ENCODE results near the gene PREX1. TPM values are rescaled to one million over a fixed set of nuclear protein-coding genes. Genes with fewer than 3 reads are reported as not detected.

The PREX1 gene
- total and polyA plus RNA-seq, 8 donors: 1.5 to 13.2 (median 6.3) TPM

- no peak for TF ChIP-seq CTCF (IDR thresholded peaks at IDR 0.05)
- DNase-seq (no peak), ATAC-seq (no peak), FAIRE-seq (no peak)
- no peaks in the 10 kb centered on the region for H3K36me3 ChIP-seq
- intact Hi-C loops (cut with DNase I): no loop called here
- H3K27ac ChIP-seq: no peak overlapping the region
- H3K9me3 ChIP-seq: no peaks in the 10 kb centered on the region
- H3K4me3 ChIP-seq: no peak overlapping the region
- H3K27me3 ChIP-seq: no peaks in the 10 kb centered on the region
- WGBS, 2 donors: 79 to 91% methylated on average over 6 of the region's 6 CpGs
- H3K4me1 ChIP-seq: no peaks in the 10 kb centered on the region
These were observed 23.1 kb upstream of the PREX1 start for GRCh38 chr20:48850977-48851299.

GRCh38 chr20:48850257-48850976 lies 22.6 kb upstream of the PREX1 start:
- Histone ChIP-seq H3K36me3 (no peaks in the 10 kb centered on the region), H3K27me3 (no peaks in the 10 kb centered on the region), H3K27ac (no peak overlapping the region), H3K9me3 (no peaks in the 10 kb centered on the region), H3K4me3 (no peak overlapping the region), H3K4me1 (no peaks in the 10 kb centered on the region)
- 55% methylated on average over 11 of the region's 11 CpGs for WGBS, 2 donors
- no peak for TF ChIP-seq CTCF (IDR thresholded peaks at IDR 0.05)
- DNase-seq: no peak
- no peak for ATAC-seq
- FAIRE-seq: no peak
- intact Hi-C loops (cut with DNase I): no loop called here

GRCh38 chr20:48849779-48850178 lies 22.0 kb upstream of the PREX1 start:
- Histone ChIP-seq H3K27ac (no peak overlapping the region), H3K4me1 (no peaks in the 10 kb centered on the region), H3K9me3 (no peaks in the 10 kb centered on the region), H3K27me3 (no peaks in the 10 kb centered on the region), H3K36me3 (no peaks in the 10 kb centered on the region), H3K4me3 (no peak overlapping the region)
- no peak for TF ChIP-seq CTCF (IDR thresholded peaks at IDR 0.05)
- no peak for FAIRE-seq
- ATAC-seq: no peak
- DNase-seq: no peak
- intact Hi-C loops (cut with DNase I): no loop called here

- DNase-seq (no peak), FAIRE-seq (no peak), ATAC-seq (no peak)
- intact Hi-C loops (cut with DNase I): no loop called here
- Histone ChIP-seq H3K27ac (no peak overlapping the region), H3K27me3 (no peaks in the 10 kb centered on the region), H3K9me3 (no peaks in the 10 kb centered on the region), H3K4me3 (no peak overlapping the region), H3K36me3 (no peaks in the 10 kb centered on the region), H3K4me1 (no peaks in the 10 kb centered on the region)
- WGBS, 2 donors: 66 to 67% methylated on average over 2 of the region's 2 CpGs
- no peak for TF ChIP-seq CTCF (IDR thresholded peaks at IDR 0.05)
These were observed 21.5 kb upstream of the PREX1 start for GRCh38 chr20:48849299-48849698.

GRCh38 chr20:48847498-48848205 lies 19.9 kb upstream of the PREX1 start:
- H3K27ac ChIP-seq: no peak overlapping the region
- FAIRE-seq (no peak), DNase-seq (no peak), ATAC-seq (no peak)
- no peaks in the 10 kb centered on the region for H3K4me1 ChIP-seq
- WGBS, 2 donors: 71 to 73% methylated on average over 5 of the region's 5 CpGs
- no peaks in the 10 kb centered on the region for H3K27me3 ChIP-seq
- no peak overlapping the region for H3K4me3 ChIP-seq
- intact Hi-C loops (cut with DNase I): no loop called here
- no peaks in the 10 kb centered on the region for H3K9me3 ChIP-seq
- H3K36me3 ChIP-seq: no peaks in the 10 kb centered on the region
- no peak for TF ChIP-seq CTCF (IDR thresholded peaks at IDR 0.05)
